Measurements from ENCODE around the gene FNDC3B.

- TF ChIP-seq TBP (optimal IDR thresholded peaks at IDR 0.05; ENCODE audit: low read depth, low read length) (no peak), YY1 (IDR thresholded peaks at IDR 0.05; ENCODE audit: borderline replicate concordance in 1 of 3, control insufficient read depth in 1 of 3, extremely low read depth in 1 of 3, insufficient read depth in 3 of 3, insufficient read length in 1 of 3, insufficient replicate concordance in 2 of 3, low read depth in 1 of 3, low read length in 2 of 3) (no peak), CTCF (IDR thresholded peaks at IDR 0.05 in 2 of 3, conservative IDR thresholded peaks at IDR 0.05 in 1 of 3; ENCODE audit: insufficient read depth in 2 of 3, low read depth in 1 of 3, low read length in 3 of 3) (no peak), POLR2A (conservative IDR thresholded peaks at IDR 0.05) (no peak), NUFIP1 (IDR thresholded peaks at IDR 0.05; ENCODE audit: partially characterized antibody) (no peak), RFX5 (IDR thresholded peaks at IDR 0.05; ENCODE audit: low read depth, low read length) (no peak)
Measured at GRCh38 chr3:172194702-172195406, 155.5 kb downstream of the FNDC3B start.
